Liver (tissue), 3 donors: ENCODE measurements around the gene FGF9.

Experiments
- RXRA ChIP-seq, 2 donors: IDR thresholded peaks; 2 replicates each; pipeline ENCODE4 v1.6.1; 2017 to 2018; ENCODE audit warnings: antibody characterized with exemption in 2 of 2, mild to moderate bottlenecking in 1 of 2
- SP1 ChIP-seq: IDR thresholded peaks from 2 replicates; pipeline ENCODE4 v1.6.1; 2018; ENCODE audit warnings: antibody characterized with exemption, mild to moderate bottlenecking
- TF ChIP-seq, protein P1 (sequence below): fragments of 150-350 bp; IDR thresholded peaks from 2 replicates; pipeline ENCODE4 v1.5.1; 2017; ENCODE audit warnings: improper control_type of control experiment, low read depth, low read length; ENCODE audit not compliant: missing input control
- TF ChIP-seq, protein P2 (sequence below): IDR thresholded peaks from 2 replicates; pipeline ENCODE4 v1.6.1; 2016; ENCODE audit warnings: antibody characterized with exemption
- donor health status: healthy.
- donor health status: healthy.

DNA sequence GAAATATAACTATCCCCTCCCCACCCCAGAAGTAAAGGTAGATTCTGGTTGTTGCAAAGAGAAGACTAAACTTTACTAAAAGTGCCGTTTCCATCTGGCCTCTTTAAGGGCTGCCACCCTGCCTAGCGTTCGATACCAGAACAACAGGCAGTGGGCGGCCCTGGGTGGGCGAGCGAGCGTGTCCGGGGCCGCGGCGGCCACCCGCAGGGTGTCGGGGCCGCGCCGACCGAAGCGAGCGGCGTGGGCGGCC is 2.6 kb downstream of the FGF9 start:
- TF ChIP-seq, protein P1, sequence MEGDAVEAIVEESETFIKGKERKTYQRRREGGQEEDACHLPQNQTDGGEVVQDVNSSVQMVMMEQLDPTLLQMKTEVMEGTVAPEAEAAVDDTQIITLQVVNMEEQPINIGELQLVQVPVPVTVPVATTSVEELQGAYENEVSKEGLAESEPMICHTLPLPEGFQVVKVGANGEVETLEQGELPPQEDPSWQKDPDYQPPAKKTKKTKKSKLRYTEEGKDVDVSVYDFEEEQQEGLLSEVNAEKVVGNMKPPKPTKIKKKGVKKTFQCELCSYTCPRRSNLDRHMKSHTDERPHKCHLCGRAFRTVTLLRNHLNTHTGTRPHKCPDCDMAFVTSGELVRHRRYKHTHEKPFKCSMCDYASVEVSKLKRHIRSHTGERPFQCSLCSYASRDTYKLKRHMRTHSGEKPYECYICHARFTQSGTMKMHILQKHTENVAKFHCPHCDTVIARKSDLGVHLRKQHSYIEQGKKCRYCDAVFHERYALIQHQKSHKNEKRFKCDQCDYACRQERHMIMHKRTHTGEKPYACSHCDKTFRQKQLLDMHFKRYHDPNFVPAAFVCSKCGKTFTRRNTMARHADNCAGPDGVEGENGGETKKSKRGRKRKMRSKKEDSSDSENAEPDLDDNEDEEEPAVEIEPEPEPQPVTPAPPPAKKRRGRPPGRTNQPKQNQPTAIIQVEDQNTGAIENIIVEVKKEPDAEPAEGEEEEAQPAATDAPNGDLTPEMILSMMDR: peak; percentile 21
- TF ChIP-seq RXRA (IDR thresholded peaks at IDR 0.05): no peak
- TF ChIP-seq SP1: no peak
- TF ChIP-seq, protein P2, sequence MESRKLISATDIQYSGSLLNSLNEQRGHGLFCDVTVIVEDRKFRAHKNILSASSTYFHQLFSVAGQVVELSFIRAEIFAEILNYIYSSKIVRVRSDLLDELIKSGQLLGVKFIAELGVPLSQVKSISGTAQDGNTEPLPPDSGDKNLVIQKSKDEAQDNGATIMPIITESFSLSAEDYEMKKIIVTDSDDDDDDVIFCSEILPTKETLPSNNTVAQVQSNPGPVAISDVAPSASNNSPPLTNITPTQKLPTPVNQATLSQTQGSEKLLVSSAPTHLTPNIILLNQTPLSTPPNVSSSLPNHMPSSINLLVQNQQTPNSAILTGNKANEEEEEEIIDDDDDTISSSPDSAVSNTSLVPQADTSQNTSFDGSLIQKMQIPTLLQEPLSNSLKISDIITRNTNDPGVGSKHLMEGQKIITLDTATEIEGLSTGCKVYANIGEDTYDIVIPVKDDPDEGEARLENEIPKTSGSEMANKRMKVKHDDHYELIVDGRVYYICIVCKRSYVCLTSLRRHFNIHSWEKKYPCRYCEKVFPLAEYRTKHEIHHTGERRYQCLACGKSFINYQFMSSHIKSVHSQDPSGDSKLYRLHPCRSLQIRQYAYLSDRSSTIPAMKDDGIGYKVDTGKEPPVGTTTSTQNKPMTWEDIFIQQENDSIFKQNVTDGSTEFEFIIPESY: no peak
